22Rv1 (cell line): ENCODE data around the gene R3HDM2.
"Not testable (repeated sequence)": the region's sequence is repeated elsewhere in the genome, so short reads cannot be mapped to it uniquely, and the experiment has no call there.

Experiments used
- H3K27ac ChIP-seq: fragments of 450-650 bp; 2 replicates; pipeline ENCODE4 v1.5.1; 2017
- ZFX ChIP-seq: fragments of 450-650 bp; IDR thresholded peaks from 2 replicates; pipeline ENCODE4 v1.6.1; 2017; ENCODE audit warnings: antibody characterized with exemption, borderline replicate concordance
- TF ChIP-seq, protein P1 (sequence below): fragments of 450-650 bp; IDR thresholded peaks from 2 replicates; pipeline ENCODE4 v1.5.1; 2017; ENCODE audit warnings: mild to moderate bottlenecking

Gene R3HDM2

DNA sequence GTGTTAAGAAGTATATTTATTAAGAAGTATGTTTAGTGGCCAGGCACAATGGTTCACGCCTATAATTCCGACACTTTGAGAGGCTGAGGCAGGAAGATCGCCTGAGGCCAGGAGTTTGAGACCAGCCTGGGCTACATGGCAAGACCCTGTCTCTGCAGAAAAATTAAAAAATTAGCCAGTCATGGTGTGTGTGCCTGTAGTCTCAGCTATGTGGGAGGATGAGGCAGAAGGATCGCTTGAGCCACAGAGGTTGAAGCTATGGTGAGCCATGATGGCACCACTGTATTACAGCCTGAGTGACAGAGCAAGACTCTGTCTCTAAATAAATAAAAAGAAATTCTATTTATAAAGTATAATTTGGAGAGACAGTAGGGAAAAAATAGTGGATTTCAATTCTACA is 20.3 kb downstream of the R3HDM2 start:
- no peak for TF ChIP-seq ZFX
- TF ChIP-seq, protein P1, sequence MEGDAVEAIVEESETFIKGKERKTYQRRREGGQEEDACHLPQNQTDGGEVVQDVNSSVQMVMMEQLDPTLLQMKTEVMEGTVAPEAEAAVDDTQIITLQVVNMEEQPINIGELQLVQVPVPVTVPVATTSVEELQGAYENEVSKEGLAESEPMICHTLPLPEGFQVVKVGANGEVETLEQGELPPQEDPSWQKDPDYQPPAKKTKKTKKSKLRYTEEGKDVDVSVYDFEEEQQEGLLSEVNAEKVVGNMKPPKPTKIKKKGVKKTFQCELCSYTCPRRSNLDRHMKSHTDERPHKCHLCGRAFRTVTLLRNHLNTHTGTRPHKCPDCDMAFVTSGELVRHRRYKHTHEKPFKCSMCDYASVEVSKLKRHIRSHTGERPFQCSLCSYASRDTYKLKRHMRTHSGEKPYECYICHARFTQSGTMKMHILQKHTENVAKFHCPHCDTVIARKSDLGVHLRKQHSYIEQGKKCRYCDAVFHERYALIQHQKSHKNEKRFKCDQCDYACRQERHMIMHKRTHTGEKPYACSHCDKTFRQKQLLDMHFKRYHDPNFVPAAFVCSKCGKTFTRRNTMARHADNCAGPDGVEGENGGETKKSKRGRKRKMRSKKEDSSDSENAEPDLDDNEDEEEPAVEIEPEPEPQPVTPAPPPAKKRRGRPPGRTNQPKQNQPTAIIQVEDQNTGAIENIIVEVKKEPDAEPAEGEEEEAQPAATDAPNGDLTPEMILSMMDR, result no peak
- H3K27ac ChIP-seq, result no peak overlapping the region

DNA sequence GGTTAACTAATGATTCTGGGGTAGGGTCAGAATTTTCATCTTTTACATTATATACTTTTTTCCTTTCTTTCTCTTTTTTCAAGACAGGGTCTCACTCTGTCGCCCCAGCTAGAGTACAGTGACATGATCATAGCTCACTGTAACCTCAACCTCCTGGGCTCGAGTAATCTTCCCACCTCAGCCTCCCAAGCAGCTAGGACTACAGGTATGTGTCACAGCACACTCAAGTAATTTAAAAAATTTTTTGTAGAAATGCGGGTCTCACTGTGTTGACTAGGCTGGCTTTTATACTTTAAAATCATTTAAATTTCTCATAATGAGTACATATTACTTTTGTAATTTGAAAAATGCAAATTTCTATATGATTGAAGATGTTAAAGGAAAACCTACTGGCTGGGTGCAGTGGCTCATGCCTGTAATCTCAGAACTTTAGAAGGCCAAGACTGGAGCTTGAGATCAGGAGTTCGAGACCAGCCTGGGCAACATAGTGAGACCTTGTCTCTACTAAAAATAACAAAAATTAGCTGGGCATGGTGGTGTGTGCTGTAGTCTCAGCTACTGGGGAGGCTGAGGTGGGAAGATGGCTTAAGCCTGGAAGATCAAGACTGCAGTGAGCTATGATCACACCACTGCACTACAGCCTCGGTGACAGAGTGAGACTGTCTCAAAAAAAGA is 25.7 kb downstream of the R3HDM2 start:
- no peak overlapping the region for H3K27ac ChIP-seq
- TF ChIP-seq ZFX, result no peak
- TF ChIP-seq, protein P1, result no peak

DNA sequence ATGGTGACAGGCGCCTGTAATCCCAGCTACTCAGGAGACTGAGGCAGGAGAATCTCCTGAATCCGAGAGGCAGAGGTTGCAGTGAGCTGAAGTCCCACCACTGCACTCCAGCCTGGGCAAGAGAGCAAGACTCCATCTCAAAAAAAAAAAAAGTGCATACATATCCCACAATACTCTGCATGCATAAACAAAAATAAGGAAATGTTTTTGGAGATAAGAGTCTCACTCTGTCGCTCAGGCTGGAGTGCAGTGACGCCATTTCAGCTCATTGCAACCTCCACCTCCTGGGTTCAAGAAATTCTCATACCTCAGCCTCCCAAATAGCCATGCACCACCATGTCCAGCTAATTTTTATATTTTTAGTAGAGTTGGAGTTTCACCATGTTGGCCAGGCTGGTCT is 28.7 kb downstream of the R3HDM2 start:
- not testable (repeated sequence) for H3K27ac ChIP-seq

DNA sequence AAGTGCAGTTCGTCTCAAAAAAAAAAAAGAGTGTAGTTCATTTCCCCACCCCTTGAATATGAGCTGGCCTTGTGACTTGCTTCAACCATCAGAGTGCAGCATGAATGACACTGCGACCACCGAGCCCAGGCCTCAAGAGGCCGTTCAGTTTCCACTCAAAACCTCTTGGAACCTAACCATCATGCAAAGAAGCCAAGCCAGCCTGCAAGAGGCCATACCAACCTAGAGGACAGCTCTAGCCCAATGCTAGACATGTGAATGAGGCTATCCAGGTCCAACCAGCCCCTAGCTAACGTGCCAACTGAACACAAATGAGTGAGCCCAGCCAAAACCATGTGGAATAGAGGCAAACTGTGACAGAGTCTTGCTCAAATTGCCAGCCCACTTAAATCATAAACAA is 29.7 kb downstream of the R3HDM2 start:
- H3K27ac ChIP-seq, result no peak overlapping the region
- no peak for TF ChIP-seq ZFX
- TF ChIP-seq, protein P1, result no peak

DNA sequence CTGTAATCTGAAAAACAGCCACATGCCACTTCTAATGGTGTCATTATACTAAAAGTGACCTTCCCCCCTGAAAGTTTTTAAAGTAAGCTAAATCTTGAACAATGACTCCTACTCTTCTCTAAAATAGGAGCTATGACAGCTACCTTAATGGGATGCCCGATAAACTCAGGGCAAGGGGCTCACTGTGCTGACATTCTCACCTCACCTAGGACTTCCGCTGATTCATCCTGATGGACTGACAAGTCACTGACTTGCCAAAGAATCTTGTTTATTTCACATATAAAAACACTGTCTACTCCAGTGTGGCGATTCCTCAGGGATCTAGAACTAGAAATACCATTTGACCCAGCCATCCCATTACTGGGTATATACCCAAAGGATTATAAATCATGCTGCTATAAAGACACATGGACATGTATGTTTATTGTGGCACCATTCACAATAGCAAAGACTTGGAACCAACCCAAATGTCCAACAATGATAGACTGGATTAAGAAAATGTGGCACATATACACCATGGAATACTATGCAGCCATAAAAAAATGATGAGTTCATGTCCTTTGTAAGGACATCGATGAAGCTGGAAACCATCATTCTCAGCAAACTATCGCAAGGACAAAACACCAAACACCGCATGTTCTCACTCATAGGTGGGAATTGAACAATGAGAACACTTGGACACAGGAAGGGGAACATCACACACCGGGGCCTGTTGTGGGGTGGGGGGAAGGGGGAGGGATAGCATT is 31.0 kb downstream of the R3HDM2 start:
- not testable (repeated sequence) for H3K27ac ChIP-seq

DNA sequence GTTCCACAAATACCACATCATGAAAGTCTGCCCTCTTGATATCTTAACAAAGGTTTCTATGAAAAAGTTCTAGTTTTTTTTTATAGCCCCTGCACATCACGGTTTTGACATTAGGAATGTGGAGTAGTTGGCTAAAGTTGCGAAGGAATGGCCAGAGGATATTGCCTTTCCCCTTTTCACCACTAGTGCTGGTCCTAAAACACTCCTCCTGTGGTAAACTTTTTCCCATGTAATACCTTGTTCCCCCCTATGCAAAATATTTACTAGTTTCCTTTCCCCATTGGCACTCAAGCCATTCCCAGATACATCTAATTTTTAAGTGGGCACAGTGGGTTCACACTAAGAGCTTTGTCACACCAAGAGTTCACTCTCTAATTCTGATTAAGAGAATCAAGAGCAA is 33.4 kb downstream of the R3HDM2 start:
- H3K27ac ChIP-seq, result no peak overlapping the region
- TF ChIP-seq ZFX, result no peak
- TF ChIP-seq, protein P1, result no peak

DNA sequence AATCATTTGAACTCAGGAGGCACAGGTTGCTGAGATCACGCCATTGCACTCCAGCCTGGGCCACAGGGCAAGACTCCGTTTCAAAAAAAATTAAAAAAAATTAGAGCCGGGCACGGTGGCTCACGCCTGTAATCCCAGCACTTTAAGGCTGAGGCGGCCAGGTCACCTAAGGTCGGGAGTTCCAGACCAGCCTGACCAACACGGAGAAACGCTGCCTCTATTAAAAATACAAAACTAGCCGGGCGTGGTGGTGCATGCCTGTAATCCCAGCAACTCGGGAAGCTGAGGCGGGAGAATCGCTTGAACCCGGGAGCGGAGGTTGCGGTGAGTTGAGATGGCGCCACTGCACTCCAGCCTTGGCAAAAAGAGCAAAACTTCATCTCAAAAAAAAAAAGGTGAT is 35.7 kb downstream of the R3HDM2 start:
- TF ChIP-seq, protein P1, result no peak
- no peak for TF ChIP-seq ZFX
- H3K27ac ChIP-seq, result no peak overlapping the region

DNA sequence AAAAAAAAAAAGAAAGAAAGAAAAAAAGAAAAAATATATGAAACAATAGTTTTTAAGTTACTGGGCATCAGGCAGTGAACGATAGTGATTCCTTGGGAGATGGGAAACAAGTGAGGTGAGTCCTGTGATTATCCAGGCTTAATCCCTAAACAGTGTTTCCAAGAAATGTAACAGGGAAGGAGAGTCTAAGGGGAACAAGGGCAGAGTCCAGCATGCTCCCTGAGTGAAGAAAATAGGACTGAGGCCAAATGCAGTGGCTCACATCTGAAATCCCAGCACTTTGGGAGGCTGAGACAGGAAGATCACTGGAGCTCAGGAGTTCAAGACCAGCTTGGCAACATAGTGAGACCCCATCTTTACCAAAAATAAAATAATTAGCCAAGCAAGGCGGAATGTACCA is 40.7 kb downstream of the R3HDM2 start:
- peak overlapping the region; percentile 14; the same call in 1 of the 2 replicates for H3K27ac ChIP-seq
- no peak for TF ChIP-seq ZFX
- TF ChIP-seq, protein P1, result no peak
